GM18867 (cell line): ENCODE data around the gene PTTG1.
A peak's percentile ranks its signal among the peaks of the same experiment; 100 is the strongest.
"Not testable (repeated sequence)": the region's sequence is repeated elsewhere in the genome, so short reads cannot be mapped to it uniquely, and the experiment has no call there.

Source experiments
- ATAC-seq: cut with Tn5 transposase; IDR thresholded peaks from one replicate; pipeline ENCODE4 v1.9.1; 2021; ENCODE audit warnings: mild to moderate bottlenecking, moderate library complexity; ENCODE audit not compliant: unreplicated experiment

Gene PTTG1

GRCh38 chr5:160420331-160420610 is 1.4 kb upstream of the PTTG1 start:
- ATAC-seq = no peak

DNA sequence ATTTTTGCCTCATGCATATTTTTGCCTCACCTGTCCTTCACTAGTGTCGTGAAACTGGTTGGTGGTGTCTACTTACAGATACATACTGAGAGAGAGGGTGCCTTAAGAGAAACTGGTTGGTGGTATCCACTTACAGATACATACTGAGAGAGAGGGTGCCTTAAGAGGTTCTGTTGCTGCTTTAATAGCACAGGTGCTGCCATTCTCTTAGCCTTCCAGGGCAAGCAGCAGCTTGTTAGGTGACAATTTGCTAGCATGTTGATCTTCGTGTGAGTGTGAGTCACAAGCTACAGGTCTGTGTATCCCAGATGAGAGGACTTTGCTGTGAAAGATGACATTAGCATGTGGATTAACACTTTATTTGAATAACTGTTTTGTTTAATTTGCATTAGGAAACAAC is 1.4 kb downstream of the PTTG1 start:
- ATAC-seq = no peak

DNA sequence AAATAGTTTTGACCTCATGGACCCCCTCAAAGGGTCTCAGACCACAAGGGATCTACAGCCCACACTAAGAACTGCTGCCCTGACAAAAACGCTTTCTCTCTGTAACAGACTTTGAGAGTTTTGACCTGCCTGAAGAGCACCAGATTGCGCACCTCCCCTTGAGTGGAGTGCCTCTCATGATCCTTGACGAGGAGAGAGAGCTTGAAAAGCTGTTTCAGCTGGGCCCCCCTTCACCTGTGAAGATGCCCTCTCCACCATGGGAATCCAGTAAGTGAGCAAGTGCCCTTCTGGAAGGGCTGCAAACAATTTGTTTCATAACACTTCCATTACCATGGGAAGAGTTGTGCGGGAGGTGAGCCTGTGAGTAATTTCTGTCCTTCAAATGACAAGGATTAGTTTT is 6.0 kb downstream of the PTTG1 start:
- no peak for ATAC-seq

GRCh38 chr5:160432196-160432595 is 10.5 kb downstream of the PTTG1 start:
- no peak for ATAC-seq

- ATAC-seq = no peak
These were observed 11.1 kb downstream of the PTTG1 start for GRCh38 chr5:160432787-160433186.

- peak; percentile 81 for ATAC-seq
These were observed 12.4 kb downstream of the PTTG1 start for GRCh38 chr5:160434022-160434531.

DNA sequence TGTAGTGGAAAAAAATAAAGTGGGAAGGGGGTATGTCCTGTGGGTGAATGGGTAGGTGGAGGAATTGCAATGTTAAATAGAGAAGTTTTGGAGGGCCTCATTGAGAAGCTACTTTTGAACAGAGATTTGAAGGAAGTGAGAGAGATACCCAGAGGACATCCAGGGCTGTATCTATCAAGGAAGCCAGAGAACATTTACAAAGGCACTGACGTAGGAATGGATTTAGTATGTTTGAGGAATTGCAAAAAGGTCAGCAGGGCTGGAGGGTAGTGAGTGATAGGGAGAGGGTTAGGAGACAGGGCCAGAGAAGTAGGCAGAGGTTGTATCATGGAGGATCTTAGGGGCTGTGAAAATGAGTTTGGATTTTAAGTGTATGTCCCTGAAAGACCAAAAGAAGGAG is 13.9 kb downstream of the PTTG1 start:
- ATAC-seq = no peak

DNA sequence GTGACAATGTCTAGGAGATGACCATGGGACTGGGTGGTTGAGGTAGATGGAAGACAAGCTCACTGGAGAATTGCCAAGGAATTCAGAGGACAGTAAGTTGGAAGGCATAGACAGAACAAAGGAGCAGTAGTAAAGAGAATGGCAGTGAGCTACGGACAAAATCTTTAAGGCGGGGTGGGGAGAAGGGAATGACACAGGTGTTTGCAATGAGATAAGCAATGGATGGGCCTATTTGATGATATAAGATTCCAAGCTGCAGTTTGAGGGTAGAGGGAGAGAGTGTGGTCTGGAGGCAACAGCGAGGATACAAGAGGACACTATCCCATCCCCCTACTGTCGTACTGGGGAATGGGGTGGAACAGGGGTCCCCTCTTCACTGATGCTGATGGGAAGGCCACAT is 14.4 kb downstream of the PTTG1 start:
- ATAC-seq = no peak

GRCh38 chr5:160436661-160437060 is 15.0 kb downstream of the PTTG1 start:
- not testable (repeated sequence) for ATAC-seq

DNA sequence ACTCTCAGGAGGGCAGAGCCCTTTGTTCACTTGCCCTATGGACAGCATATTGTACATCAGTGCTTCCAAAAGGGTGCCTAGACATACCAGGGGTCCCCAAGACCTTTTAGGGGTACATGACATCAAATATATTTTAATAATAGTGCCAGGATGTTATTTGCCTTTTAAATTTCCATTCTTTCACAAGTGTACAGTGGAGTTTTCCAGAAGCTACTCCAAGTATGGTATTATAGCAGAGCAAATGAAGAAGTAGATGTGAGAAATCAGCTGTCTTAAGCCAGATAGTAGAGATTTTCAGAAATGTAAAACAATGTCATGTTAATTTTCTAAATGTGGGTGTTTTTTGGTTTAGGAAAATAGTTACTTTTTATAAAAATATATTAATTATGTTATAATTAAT is 15.6 kb downstream of the PTTG1 start:
- no peak for ATAC-seq

GRCh38 chr5:160438316-160439204 is 16.9 kb downstream of the PTTG1 start:
- peak; percentile 40 for ATAC-seq

DNA sequence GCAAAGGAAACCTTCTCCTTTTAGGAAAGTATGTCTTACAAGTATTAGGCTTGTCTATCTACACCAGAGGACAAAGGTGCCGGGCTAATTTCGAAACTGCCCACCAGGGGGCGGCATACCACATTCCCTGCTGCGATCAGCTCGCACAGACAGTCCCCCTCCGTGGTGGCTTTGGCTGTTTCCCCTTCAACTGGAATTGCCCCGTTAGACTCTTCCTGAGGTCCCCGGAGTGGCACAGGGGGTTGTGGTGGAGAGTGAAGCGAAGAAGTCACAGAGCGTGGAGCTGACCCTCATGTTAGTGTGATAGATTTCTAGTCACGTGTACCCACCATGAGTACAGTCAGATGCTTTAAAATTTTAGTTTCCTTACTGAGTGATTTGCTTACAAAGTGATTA is 17.5 kb downstream of the PTTG1 start:
- peak; percentile 68 for ATAC-seq

GRCh38 chr5:160441311-160441781 is 19.7 kb downstream of the PTTG1 start:
- no peak for ATAC-seq

DNA sequence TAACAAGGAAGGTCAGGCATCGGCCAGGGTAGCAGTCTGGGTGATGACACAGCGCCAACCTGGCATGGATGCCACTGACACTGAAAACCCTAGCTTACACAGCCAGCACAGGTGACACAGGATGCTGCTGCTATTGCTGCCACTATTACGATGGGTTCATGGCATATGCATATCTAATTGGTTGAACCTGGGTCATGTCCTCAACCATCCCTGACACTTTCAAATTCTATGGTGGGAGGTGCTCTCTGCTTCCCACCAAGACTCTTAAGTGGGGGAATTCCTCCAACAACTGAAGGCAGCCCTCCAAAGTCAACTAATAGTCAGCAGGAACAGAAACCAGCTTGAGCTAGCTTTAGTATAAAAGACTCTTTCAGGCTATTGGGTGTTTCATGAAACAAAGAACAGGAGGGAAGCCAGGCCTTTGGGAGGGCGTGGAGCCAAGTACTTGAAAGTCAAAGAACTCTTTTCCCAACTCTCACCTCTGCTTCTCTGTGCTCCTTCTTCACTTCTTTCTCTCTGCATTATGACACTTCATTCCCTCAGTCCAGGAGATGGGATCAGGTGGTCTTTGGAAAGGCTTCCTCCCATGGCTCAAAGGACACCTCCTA is 21.3 kb downstream of the PTTG1 start:
- no peak for ATAC-seq

- ATAC-seq = no peak
These were observed 22.8 kb downstream of the PTTG1 start for GRCh38 chr5:160444407-160444806.

GRCh38 chr5:160445132-160445531 is 23.5 kb downstream of the PTTG1 start:
- peak; percentile 32 for ATAC-seq

GRCh38 chr5:160445751-160446150 is 24.1 kb downstream of the PTTG1 start:
- ATAC-seq = no peak

DNA sequence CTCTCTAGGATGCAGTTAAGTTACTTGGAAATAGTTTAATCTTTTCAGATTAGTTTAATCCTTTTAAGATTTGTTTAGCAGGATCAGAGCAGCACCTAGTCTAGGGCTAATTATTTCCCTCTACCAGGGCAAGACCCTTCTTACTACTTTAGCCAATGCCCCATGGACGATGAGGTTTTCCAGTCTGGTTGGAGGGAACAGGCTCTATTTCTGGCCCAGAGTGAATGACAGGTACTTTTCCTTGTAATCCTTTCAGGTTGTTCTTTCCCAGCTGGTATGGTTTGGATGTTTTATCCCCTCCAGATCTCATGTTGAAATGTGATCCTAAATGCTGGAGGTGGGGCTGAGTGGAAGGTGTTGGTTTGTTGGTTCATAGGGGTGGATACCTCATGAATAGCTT is 27.2 kb downstream of the PTTG1 start:
- ATAC-seq = no peak

- no peak for ATAC-seq
These were observed 27.8 kb downstream of the PTTG1 start for GRCh38 chr5:160449458-160449857.

- ATAC-seq = peak; percentile 68
These were observed 28.7 kb downstream of the PTTG1 start for GRCh38 chr5:160450164-160450932.

DNA sequence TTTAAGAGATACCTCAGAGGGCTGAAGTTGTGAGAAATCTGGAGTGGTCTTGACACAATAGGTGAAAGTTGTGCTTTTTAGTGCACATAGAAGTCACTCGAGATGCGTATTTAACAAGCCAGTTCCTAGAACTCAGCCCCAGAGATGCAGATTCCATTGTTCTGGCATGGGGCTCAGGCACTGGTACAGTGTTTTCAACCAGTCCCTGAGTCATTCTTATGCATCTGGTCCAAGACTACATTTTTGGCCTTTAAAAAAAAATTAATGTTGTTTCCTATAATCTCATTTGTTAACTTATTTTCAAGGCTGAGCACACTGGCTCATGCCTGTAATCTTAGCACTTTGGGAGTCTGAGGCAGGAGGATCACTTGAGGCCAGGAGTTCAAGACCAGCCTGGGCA is 29.6 kb downstream of the PTTG1 start:
- ATAC-seq = no peak

DNA sequence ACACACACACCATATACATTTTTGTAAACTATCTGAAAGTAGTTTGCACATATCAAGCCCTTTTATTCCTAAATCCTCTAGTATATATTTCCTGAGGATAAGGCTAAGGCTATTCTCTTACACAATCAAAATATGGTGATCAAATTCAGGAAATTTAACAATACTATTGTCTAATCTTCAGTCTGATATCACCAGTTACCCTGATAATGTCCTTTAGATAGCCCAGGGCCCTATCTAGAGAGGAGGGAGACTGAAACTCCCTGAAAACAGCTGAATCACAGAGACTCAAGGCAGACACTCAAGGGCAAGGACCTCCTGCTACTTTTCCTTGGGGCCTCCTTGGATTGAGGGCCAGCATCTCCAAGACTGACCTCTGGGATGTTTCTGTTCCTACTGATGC is 30.4 kb downstream of the PTTG1 start:
- no peak for ATAC-seq
